OCI-LY3 (cell line): ENCODE data around the gene DDX6.

ENCODE experiments used
- EZH2phosphoT487 ChIP-seq: fragments of 200-600 bp; shearing (Covaris generic); IDR thresholded peaks from 2 replicates; pipeline ENCODE4 v1.6.1; 2018; ENCODE audit warnings: antibody characterized with exemption, mixed run types, low read depth
- TF ChIP-seq, protein P1 (sequence below): fragments of 200-600, 300-600 bp; sonication (generic); IDR thresholded peaks from 2 replicates; pipeline ENCODE4 v1.5.1; 2014; ENCODE audit warnings: antibody characterized with exemption, low read length, low read depth

DNA sequence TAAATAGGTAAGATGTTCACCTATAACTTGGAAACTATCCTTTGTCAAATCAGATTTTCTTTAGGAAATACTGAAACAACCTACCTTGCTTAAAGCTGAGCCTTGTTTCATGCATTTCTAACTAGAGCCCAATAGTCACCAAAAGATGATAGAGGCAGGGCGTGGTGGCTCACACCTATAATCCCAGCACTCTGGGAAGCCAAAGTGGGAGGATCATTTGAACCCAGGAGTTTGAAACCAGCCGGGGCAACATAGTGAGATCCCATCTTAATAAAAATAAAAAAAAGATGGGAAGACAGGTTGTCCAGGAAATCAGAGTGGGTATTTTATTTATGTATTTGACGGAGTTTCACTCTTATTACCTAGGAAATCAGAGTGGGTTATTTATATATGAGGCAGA, 38.3 kb downstream of the DDX6 start:
- TF ChIP-seq, protein P1, sequence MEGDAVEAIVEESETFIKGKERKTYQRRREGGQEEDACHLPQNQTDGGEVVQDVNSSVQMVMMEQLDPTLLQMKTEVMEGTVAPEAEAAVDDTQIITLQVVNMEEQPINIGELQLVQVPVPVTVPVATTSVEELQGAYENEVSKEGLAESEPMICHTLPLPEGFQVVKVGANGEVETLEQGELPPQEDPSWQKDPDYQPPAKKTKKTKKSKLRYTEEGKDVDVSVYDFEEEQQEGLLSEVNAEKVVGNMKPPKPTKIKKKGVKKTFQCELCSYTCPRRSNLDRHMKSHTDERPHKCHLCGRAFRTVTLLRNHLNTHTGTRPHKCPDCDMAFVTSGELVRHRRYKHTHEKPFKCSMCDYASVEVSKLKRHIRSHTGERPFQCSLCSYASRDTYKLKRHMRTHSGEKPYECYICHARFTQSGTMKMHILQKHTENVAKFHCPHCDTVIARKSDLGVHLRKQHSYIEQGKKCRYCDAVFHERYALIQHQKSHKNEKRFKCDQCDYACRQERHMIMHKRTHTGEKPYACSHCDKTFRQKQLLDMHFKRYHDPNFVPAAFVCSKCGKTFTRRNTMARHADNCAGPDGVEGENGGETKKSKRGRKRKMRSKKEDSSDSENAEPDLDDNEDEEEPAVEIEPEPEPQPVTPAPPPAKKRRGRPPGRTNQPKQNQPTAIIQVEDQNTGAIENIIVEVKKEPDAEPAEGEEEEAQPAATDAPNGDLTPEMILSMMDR: no peak
- no peak for TF ChIP-seq EZH2phosphoT487
